ENCODE measurements around the gene AFDN. TPM values are rescaled to one million over a fixed set of nuclear protein-coding genes. Genes with fewer than 3 reads are reported as not detected.
A peak's percentile ranks its signal among the peaks of the same experiment; 100 is the strongest.

The AFDN gene
- total and polyA plus RNA-seq, 2 experiments from 2014 or later = 66.9 to 200 TPM

- Mint-ChIP-seq H3K9me3 (no peaks in the 10 kb centered on the region; the same call in 2 of the 3 replicates), H3K36me3 (ENCODE audit: low read depth) (peaks cover 6% of the 10 kb centered on the region; the same call in 1 of the 3 replicates), H3K4me1 (peaks cover 36% of the 10 kb centered on the region), H3K4me3 (peak overlapping the region; percentile 18; the same call in 1 of the 3 replicates), H3K27me3 (ENCODE audit: insufficient read depth, low read depth, poor library complexity) (peaks cover 3% of the 10 kb centered on the region), H3K27ac (peak overlapping the region; percentile 79)
- H3K4me3 ChIP-seq = 0 out of 2 replicates have a peak overlapping the region, but pooled peaks have one; percentile 19
- no peaks in the 10 kb centered on the region for H3K79me2 ChIP-seq (replicated peaks; ENCODE audit: insufficient read depth)
- ATAC-seq (no peak), DNase-seq (ENCODE audit: low spot score) (no peak)
- H3K4me2 ChIP-seq = peak overlapping the region; percentile 48
- no peak for TF ChIP-seq ZNF114 (CRISPR knock-in tag; IDR thresholded peaks at IDR 0.05)
- no peak for TF ChIP-seq EZH2phosphoT487 (IDR thresholded peaks at IDR 0.05; ENCODE audit: unreplicated experiment)
- no peak for TF ChIP-seq NANOG (IDR thresholded peaks at IDR 0.05; ENCODE audit: borderline replicate concordance)
- TF ChIP-seq ZNF462 (CRISPR knock-in tag; IDR thresholded peaks at IDR 0.05) = no peak
- no peak for TF ChIP-seq EZH2 (IDR thresholded peaks at IDR 0.05; ENCODE audit: low read depth, unreplicated experiment)
- no peak for TF ChIP-seq ZNF331 (CRISPR knock-in tag; IDR thresholded peaks at IDR 0.05; ENCODE audit: low read depth)
- TF ChIP-seq CTCF (conservative IDR thresholded peaks at IDR 0.05; ENCODE audit: low read depth in 2 of 2) = no peak
- no peak for TF ChIP-seq POLR2AphosphoS5 (IDR thresholded peaks at IDR 0.05; ENCODE audit: low read depth)
- TF ChIP-seq STAT1 (IDR thresholded peaks at IDR 0.05; ENCODE audit: unreplicated experiment) = no peak
- TF ChIP-seq JUNB (IDR thresholded peaks at IDR 0.05; ENCODE audit: unreplicated experiment) = no peak
- no peak for TF ChIP-seq ETS1 (IDR thresholded peaks at IDR 0.05)
- no peak for TF ChIP-seq CREB1 (CRISPR knock-in tag; IDR thresholded peaks at IDR 0.05; ENCODE audit: low read depth)
- TF ChIP-seq REST (IDR thresholded peaks at IDR 0.05; ENCODE audit: unreplicated experiment) = no peak
- H3K9me2 ChIP-seq (ENCODE audit: insufficient read depth) = no peaks in the 10 kb centered on the region
- no peaks in the 10 kb centered on the region for H3F3A ChIP-seq (replicated peaks; ENCODE audit: low read depth)
- H4K20me1 ChIP-seq (replicated peaks; ENCODE audit: insufficient read depth) = no peaks in the 10 kb centered on the region
- H3K4me1 ChIP-seq (ENCODE audit: insufficient read depth) = peaks cover 34% of the 10 kb centered on the region
- H3K27me3 ChIP-seq (ENCODE audit: insufficient read depth) = no peaks in the 10 kb centered on the region
- no peak overlapping the region for H2AFZ ChIP-seq
- peak overlapping the region; percentile 22; the same call in 1 of the 2 replicates for H3K27ac ChIP-seq (ENCODE audit: low read depth)
- H3K36me3 ChIP-seq (ENCODE audit: insufficient read depth) = no peaks in the 10 kb centered on the region
Measured at GRCh38 chr6:167817016-167817415, 9.7 kb upstream of the AFDN start.
